Ureter (tissue), 1 donor: ENCODE measurements around the gene EIF3L. TPM values are rescaled to one million over a fixed set of nuclear protein-coding genes. Genes with fewer than 3 reads are reported as not detected.

ENCODE experiments used
- DNase-seq: peaks from one replicate; pipeline ENCODE4 v3.0.0-alpha.2; 2020; ENCODE audit warnings: low spot score
- total RNA-seq: library from RNA; stranded (reverse); gene quantifications from one replicate; pipeline ENCODE4 v1.2.4, GENCODE V29; 2023
- donor health status: DM: yes; HTN: yes; CAD: no.

The EIF3L gene
- total RNA-seq, 1 donor from 2014 or later: 544 TPM

GRCh38 chr22:37817705-37818408 is 31.4 kb upstream of the EIF3L start:
- DNase-seq: peak; percentile 86

- DNase-seq: no peak
Observed at GRCh38 chr22:37818409-37819104, 30.7 kb upstream of the EIF3L start.

DNA sequence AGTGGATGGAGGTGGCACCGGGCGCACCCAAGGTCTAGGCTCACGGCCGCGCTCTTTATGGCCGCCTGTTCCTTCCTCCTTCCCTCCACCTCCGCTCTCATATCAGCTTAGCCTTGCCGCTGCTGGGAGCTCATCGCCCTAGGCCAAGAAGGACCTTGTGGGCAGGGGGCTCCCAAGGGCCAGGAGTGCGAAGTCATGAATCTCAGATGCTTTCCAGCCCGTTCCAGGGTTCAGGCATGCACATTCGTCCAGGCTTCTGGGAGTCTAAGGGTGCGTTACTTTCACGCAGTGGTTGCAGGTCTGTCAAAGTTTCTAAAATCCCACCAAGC is 30.1 kb upstream of the EIF3L start:
- no peak for DNase-seq

GRCh38 chr22:37820350-37820749 is 28.9 kb upstream of the EIF3L start:
- no peak for DNase-seq

DNA sequence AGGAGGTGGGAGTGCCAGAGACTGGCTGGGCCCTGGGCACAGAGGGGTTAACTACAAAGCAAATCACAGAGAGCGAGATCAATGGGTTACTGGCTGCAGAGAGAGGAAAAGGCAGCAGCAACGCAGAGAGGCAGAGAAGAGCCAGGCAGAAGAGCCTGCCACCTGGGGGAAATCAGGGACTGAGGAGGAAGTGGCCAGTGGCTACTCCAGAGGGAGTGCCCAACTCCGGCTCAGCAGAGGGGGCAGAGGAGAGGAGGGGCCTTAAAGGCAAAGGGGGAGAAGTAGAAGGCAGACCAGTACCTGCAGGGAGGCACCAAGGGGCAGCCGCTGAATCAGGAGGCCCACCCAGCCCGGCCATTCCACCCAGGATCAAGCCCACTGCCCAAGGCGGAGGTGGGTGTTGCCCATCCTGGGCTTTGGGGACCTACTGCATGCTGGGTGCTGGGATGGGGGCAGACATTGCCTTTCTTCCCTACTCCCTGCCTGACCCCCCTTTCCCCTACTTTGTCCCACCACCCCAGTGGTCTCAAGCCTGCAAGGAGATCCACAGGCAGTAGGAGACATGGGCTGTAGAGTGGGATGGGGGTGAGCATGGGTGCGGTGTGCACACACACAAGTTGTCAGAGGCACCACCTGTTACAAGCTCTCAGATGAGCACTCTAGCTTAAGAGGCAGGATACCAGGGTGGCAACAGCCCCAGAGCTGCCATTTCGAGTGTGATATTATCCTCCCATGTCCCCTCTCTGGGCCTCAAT is 27.0 kb upstream of the EIF3L start:
- no peak for DNase-seq

- DNase-seq: no peak
Observed at GRCh38 chr22:37823134-37823985, 25.9 kb upstream of the EIF3L start, which contains the start of gene GALR3. Gene GALR3, plus strand, starts transcription at chr22:37823382. Its CDS starts 25 bp downstream, at chr22:37823407.

GRCh38 chr22:37824674-37825641 is 24.3 kb upstream of the EIF3L start:
- DNase-seq: no peak

- DNase-seq: no peak
Observed at GRCh38 chr22:37827056-37827455, 22.2 kb upstream of the EIF3L start.

DNA sequence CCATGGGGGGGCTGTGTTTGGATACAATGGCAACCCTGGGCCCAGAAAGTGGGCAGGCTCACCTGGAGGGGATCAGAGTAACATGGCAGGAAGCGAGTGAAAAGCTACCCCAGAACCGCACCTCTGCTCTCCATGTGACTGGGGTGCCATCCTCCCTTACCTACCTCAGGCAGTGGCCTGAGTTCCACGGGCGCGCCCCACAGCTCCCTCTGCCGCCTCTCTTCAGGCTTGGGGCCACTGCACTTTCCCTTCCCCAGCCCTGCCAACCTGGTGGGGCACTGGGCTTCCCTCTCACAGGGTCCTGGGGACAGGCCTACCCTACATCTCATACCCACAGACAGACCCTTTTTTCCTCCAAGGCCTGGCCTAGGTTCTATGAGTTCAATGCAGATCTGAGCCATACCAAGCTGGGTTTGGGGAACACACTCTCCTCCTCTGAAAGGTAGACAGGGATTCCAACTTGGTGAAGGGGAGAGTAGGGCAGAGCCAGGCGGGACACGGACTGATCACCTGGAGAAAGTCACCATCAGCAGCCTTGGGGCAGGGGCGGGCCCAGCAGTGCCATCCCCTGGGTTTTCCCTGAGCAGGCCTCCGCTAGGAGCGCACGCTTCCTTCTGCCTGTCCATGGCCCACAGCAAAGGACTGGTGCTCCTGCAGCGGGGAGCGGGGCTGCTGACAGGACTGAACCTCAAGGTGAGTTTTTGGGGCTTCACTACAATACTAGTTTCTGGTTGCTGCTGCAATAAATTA is 19.0 kb upstream of the EIF3L start:
- DNase-seq: no peak

- no peak for DNase-seq
Observed at GRCh38 chr22:37831472-37831871, 17.7 kb upstream of the EIF3L start.

- DNase-seq: no peak
Observed at GRCh38 chr22:37832022-37832857, 17.0 kb upstream of the EIF3L start.

DNA sequence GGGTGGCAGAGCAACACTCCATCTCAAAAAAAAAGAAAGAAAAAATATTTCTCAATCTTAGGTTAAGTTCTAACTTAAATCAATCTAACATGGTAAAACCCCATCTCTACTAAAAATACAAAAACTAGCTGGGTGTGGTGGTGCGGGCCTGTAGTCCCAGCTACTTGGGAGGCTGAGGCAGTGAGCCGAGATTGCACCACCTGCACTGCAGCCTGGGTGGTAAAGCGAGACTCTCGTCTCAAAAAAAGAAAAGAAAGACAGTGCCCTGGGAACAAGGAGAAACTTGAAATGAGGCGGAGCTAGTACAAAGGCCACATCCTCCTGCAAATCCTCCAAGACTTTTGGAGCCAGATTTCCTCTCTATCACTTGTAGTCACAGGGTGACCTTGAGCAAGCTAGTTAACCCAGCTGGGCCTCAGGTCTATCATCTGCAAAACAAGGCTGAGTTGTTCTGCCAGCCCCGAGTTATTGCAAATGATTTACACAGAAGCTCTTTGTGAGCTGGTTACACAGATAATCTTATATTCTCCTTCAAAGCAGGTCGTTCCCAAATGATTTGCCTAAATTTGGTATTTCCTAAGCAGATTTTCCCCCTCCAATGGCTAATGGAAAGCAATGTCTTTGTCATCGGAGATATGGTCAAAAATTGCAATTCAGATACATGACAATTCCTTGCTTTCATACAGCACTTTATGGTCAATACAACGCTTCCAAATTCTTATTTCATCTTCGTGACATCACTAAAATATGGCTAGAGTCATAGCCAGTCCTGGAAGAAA is 7.0 kb upstream of the EIF3L start:
- no peak for DNase-seq

GRCh38 chr22:37843741-37844089 is 5.5 kb upstream of the EIF3L start:
- DNase-seq: no peak

GRCh38 chr22:37844904-37845329 is 4.3 kb upstream of the EIF3L start:
- DNase-seq: no peak

GRCh38 chr22:37846433-37846832 is 2.8 kb upstream of the EIF3L start:
- DNase-seq: no peak

DNA sequence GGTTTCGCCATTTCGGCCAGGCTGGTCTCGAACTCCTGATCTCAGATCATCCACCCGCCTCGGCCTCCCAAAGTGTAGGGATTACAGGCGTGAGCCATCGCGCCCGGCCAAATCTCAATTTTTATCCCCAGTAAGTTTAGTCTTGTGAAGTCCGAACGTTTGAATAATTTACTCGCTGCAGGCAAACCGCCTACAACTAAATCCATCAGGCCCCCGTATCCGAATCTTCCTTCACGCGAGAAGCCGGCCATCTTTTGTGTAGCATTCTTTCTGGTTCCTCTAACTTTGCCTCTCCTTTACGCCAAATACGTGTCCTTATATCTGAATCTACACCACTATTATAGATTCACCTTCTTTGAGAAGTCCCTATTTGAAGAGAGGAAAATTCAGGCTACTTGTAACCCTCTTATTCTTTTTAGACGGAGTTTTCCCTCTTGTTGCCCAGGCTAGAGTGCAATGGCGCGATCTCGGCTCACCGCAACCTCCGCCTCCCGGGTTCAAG is 581 bp upstream of the EIF3L start:
- DNase-seq: no peak

- DNase-seq: no peak
Observed at GRCh38 chr22:37850801-37851200, 1.6 kb downstream of the EIF3L start.

DNA sequence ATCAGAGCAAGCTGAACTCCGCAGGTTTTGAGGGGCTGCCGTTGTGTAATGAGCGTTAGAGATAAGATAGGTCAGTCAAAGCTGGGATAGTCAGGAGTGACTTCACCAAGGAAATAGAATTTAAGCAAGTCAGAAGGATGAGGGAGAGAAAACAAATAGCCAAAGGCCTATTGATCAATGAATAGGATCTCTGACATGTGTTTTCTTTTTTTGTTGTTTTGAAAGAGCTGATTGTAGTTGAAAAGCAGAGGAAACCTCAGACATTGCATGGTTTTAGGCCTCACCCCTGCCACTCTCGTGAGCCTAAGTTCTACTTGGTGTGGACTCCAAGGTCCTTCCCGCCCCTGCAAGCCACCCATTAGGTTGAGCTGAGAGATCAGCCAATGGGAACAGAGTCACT is 3.2 kb downstream of the EIF3L start:
- no peak for DNase-seq
